PFSK-1 (cell line): Measurements from ENCODE around the gene FFAR3.

Experiments used
- TAF1 ChIP-seq: IDR thresholded peaks from 2 replicates; pipeline ENCODE4 v1.6.1; 2012; ENCODE audit warnings: low read length, control low read depth, borderline replicate concordance; ENCODE audit not compliant: insufficient read depth
- TF ChIP-seq, protein P1 (sequence below), 2 experiments: IDR thresholded peaks; 2 replicates each; pipeline versions ENCODE4 v1.6.1 to v1.8.0; 2011 to 2012; ENCODE audit warnings: low read depth in 2 of 2, low read length in 2 of 2, control low read depth in 1 of 2, inconsistent platforms in 1 of 2, mild to moderate bottlenecking in 1 of 2, moderate library complexity in 1 of 2; ENCODE audit not compliant: insufficient read depth in 1 of 2

DNA sequence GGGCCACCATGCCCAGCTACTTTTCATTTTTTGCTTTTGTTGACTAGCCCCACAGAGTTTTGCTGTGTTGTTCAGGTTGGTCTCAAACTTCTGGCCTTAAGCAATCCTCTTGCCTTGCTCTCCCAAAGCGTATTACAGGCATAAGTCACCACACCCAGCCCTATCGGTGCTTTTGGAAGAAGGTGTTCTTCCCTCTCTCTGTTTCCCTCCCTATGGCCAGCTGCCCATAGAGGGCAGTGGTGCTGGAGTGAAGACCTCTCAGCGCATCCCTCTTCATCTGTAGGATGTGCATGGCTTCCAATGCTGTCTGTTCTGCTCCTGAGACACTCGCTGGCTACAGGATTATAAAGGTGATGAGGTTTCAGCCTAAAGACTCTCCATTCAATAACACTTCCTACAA is 30.6 kb upstream of the FFAR3 start:
- no peak for TF ChIP-seq TAF1
- TF ChIP-seq, protein P1, sequence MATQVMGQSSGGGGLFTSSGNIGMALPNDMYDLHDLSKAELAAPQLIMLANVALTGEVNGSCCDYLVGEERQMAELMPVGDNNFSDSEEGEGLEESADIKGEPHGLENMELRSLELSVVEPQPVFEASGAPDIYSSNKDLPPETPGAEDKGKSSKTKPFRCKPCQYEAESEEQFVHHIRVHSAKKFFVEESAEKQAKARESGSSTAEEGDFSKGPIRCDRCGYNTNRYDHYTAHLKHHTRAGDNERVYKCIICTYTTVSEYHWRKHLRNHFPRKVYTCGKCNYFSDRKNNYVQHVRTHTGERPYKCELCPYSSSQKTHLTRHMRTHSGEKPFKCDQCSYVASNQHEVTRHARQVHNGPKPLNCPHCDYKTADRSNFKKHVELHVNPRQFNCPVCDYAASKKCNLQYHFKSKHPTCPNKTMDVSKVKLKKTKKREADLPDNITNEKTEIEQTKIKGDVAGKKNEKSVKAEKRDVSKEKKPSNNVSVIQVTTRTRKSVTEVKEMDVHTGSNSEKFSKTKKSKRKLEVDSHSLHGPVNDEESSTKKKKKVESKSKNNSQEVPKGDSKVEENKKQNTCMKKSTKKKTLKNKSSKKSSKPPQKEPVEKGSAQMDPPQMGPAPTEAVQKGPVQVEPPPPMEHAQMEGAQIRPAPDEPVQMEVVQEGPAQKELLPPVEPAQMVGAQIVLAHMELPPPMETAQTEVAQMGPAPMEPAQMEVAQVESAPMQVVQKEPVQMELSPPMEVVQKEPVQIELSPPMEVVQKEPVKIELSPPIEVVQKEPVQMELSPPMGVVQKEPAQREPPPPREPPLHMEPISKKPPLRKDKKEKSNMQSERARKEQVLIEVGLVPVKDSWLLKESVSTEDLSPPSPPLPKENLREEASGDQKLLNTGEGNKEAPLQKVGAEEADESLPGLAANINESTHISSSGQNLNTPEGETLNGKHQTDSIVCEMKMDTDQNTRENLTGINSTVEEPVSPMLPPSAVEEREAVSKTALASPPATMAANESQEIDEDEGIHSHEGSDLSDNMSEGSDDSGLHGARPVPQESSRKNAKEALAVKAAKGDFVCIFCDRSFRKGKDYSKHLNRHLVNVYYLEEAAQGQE (IDR thresholded peaks at IDR 0.05; ENCODE audit: insufficient read depth in 1 of 2, low read depth in 2 of 2, low read length in 2 of 2) = no peak
